Liver (tissue), 2 donors: ENCODE results near the gene CCDC167.

Source experiments
- YY1 ChIP-seq: IDR thresholded peaks from 2 replicates; pipeline ENCODE4 v1.6.1; 2016; ENCODE audit warnings: antibody characterized with exemption, mild to moderate bottlenecking
- TF ChIP-seq, protein P1 (sequence below): fragments of 150-350 bp; IDR thresholded peaks from 2 replicates; pipeline ENCODE4 v1.5.1; 2017; ENCODE audit warnings: improper control_type of control experiment, low read depth, low read length; ENCODE audit not compliant: missing input control
- donor health status: healthy.

DNA sequence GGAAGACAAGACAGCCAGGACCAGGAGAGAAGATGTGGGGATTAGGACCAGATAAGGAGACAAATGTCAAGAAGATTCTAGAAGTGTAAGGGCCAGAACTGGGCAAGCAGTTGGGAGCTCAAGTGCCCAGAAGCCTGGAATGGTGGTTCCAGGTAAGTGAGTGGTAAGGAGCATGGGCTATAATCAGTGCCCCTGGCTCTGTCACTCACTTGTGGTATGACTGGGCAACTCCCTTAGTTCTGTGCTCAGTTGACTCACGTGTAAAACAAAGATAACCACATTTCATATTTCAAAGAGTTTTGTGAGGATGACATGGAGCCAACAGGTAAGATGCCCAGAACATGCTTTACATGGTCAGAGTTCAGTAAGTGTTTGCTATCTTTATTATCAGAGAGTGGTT lies 11.2 kb downstream of the CCDC167 start:
- TF ChIP-seq, protein P1, sequence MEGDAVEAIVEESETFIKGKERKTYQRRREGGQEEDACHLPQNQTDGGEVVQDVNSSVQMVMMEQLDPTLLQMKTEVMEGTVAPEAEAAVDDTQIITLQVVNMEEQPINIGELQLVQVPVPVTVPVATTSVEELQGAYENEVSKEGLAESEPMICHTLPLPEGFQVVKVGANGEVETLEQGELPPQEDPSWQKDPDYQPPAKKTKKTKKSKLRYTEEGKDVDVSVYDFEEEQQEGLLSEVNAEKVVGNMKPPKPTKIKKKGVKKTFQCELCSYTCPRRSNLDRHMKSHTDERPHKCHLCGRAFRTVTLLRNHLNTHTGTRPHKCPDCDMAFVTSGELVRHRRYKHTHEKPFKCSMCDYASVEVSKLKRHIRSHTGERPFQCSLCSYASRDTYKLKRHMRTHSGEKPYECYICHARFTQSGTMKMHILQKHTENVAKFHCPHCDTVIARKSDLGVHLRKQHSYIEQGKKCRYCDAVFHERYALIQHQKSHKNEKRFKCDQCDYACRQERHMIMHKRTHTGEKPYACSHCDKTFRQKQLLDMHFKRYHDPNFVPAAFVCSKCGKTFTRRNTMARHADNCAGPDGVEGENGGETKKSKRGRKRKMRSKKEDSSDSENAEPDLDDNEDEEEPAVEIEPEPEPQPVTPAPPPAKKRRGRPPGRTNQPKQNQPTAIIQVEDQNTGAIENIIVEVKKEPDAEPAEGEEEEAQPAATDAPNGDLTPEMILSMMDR, result no peak
- TF ChIP-seq YY1, result no peak
